Endothelial cell of umbilical vein (primary cell): ENCODE measurements around the gene MAP10. TPM values are rescaled to one million over a fixed set of nuclear protein-coding genes. Genes with fewer than 3 reads are reported as not detected.

Source experiments
- BruUV-seq: library from RNA; stranded (reverse); fragments of 400-500 nt; replicated peaks from 2 replicates; lab custom pipeline; 2021; lab: Mats Ljungman, UMichigan
- CTCF ChIA-PET: fragments of 300-600, 350-600 bp; sonication (Branson Sonifier 250); formaldehyde crosslinking; loops from one replicate; lab custom pipeline; 2021; ENCODE audit warnings: antibody characterized with exemption, inconsistent platforms; lab: Charles Lee
- POLR2A ChIA-PET: fragments of 300-600, 350-600 bp; sonication (Branson Sonifier 250); formaldehyde crosslinking; loops from one replicate; lab custom pipeline; 2021; ENCODE audit warnings: antibody characterized with exemption, inconsistent platforms; lab: Charles Lee
- DNase-seq: peaks from one replicate; pipeline ENCODE4 v3.0.0-alpha.2; 2011; ENCODE audit warnings: low read depth, low spot score
- FAIRE-seq: peaks from 2 replicates; lab custom pipeline; 2011; peaks lifted over from hg19 to GRCh38; lab: Jason Lieb, UNC
- H2AFZ ChIP-seq: 2 replicates; pipeline ENCODE4 v1.6.0; 2012; ENCODE audit warnings: low read depth, low read length, control low read depth, inconsistent platforms
- H3K27ac ChIP-seq: 2 replicates; pipeline ENCODE4 v1.5.1; 2011; ENCODE audit warnings: low read depth, mild to moderate bottlenecking, control low read depth, low read length, moderate library complexity; ENCODE audit not compliant: insufficient read depth
- H3K27me3 ChIP-seq, 2 experiments: 2 replicates each; pipeline versions ENCODE4 v1.6.0 to v1.6.1; 2011; ENCODE audit warnings: low read length in 2 of 2, mixed read lengths in 1 of 2; ENCODE audit not compliant: control insufficient read depth in 2 of 2, insufficient read depth in 2 of 2
- H3K36me3 ChIP-seq, 2 experiments: 2 replicates in 1 of 2; 3 replicates in 1 of 2; pipeline ENCODE4 v1.5.1; 2011; ENCODE audit warnings: low read length in 2 of 2, mild to moderate bottlenecking in 1 of 2, moderate library complexity in 1 of 2; ENCODE audit not compliant: control insufficient read depth in 2 of 2, insufficient read depth in 2 of 2; ENCODE audit errors: extremely low read depth in 1 of 2
- H3K4me1 ChIP-seq: 3 replicates; pipeline ENCODE4 v1.5.1; 2011; ENCODE audit warnings: mild to moderate bottlenecking, low read length; ENCODE audit not compliant: control insufficient read depth, insufficient read depth; ENCODE audit errors: extremely low read depth
- H3K4me2 ChIP-seq: 2 replicates; pipeline ENCODE4 v1.6.1; 2011; ENCODE audit warnings: low read length, control low read depth, mixed read lengths; ENCODE audit not compliant: insufficient read depth
- H3K4me3 ChIP-seq, 3 experiments: fragments of 200-600 bp in 1 of 3; sonication (generic), shearing (Covaris generic) in 1 of 3; replicated peaks in 1 of 3; 2 replicates each; pipeline ENCODE4 v1.5.1; 2011 to 2016; ENCODE audit warnings: control low read depth in 3 of 3, low read length in 3 of 3, mild to moderate bottlenecking in 2 of 3, inconsistent platforms in 1 of 3, low read depth in 1 of 3, moderate library complexity in 1 of 3; ENCODE audit not compliant: insufficient read depth in 1 of 3
- H3K79me2 ChIP-seq: 2 replicates; pipeline ENCODE4 v1.6.0; 2012; ENCODE audit warnings: low read length, inconsistent platforms; ENCODE audit not compliant: control insufficient read depth, insufficient read depth
- H3K9ac ChIP-seq: replicated peaks from 2 replicates; pipeline ENCODE3; 2011; ENCODE audit warnings: low read length, control low read depth; ENCODE audit not compliant: insufficient read depth; ENCODE audit errors: extremely low read depth
- H3K9me1 ChIP-seq: replicated peaks from 3 replicates; pipeline ENCODE4 v1.6.0; 2011; ENCODE audit warnings: mild to moderate bottlenecking, low read length; ENCODE audit not compliant: control insufficient read depth, insufficient read depth; ENCODE audit errors: extremely low read depth
- H3K9me3 ChIP-seq: replicated peaks from 2 replicates; pipeline ENCODE4 v1.5.1; 2012; ENCODE audit warnings: low read length, inconsistent platforms; ENCODE audit not compliant: control insufficient read depth, insufficient read depth
- H4K20me1 ChIP-seq: replicated peaks from 2 replicates; pipeline ENCODE3; 2011; ENCODE audit warnings: mild to moderate bottlenecking, low read length; ENCODE audit not compliant: control insufficient read depth, insufficient read depth; ENCODE audit errors: extremely low read depth
- CTCF ChIP-seq, 2 donors: IDR thresholded peaks; 1 replicate in 1 of 2; 2 replicates in 1 of 2; pipeline ENCODE4 v1.5.1; 2011; ENCODE audit warnings: low read length in 2 of 2, mild to moderate bottlenecking in 2 of 2, moderate library complexity in 2 of 2, control low read depth in 1 of 2, inconsistent platforms in 1 of 2, low read depth in 1 of 2; ENCODE audit not compliant: insufficient read depth in 1 of 2; ENCODE audit errors: extremely low read depth in 1 of 2
- EZH2 ChIP-seq: IDR thresholded peaks from 2 replicates; pipeline ENCODE4 v1.6.1; 2012; ENCODE audit warnings: borderline replicate concordance, low read depth, mild to moderate bottlenecking, moderate library complexity, low read length, inconsistent platforms; ENCODE audit not compliant: severe bottlenecking
- FOS ChIP-seq: IDR thresholded peaks from 2 replicates; pipeline ENCODE4 v1.6.1; 2011; ENCODE audit warnings: mild to moderate bottlenecking, low read length, moderate library complexity, borderline replicate concordance; ENCODE audit not compliant: insufficient read depth
- GATA2 ChIP-seq: IDR thresholded peaks from 2 replicates; pipeline ENCODE4 v1.7.0; 2011; ENCODE audit warnings: low read depth, mild to moderate bottlenecking, moderate library complexity, mixed read lengths, low read length; ENCODE audit not compliant: insufficient read length, insufficient read depth
- JUN ChIP-seq: IDR thresholded peaks from 2 replicates; pipeline ENCODE4 v1.6.1; 2011; ENCODE audit warnings: borderline replicate concordance, low read depth; ENCODE audit not compliant: insufficient read length, insufficient read depth
- MAX ChIP-seq: IDR thresholded peaks from 2 replicates; pipeline ENCODE4 v1.6.1; 2011; ENCODE audit not compliant: insufficient read depth, insufficient read length
- MYC ChIP-seq: IDR thresholded peaks from one replicate; pipeline ENCODE4 v1.6.1; 2011; ENCODE audit warnings: mild to moderate bottlenecking, low read depth, low read length
- POLR2A ChIP-seq: IDR thresholded peaks from 2 replicates; pipeline ENCODE4 v1.6.1; 2012; ENCODE audit warnings: low read depth, mild to moderate bottlenecking, control low read depth, low read length
- POLR2AphosphoS5 ChIP-seq: IDR thresholded peaks from 2 replicates; pipeline ENCODE4 v1.6.1; 2012; ENCODE audit warnings: low read depth, mild to moderate bottlenecking, control low read depth, low read length, moderate library complexity; ENCODE audit not compliant: insufficient read depth
- dilution Hi-C: fragments of 300-500 bp; cut with MboI; formaldehyde crosslinking; loops from one replicate; pipeline ENCODE4 v1.15.0; 2019; ENCODE audit warnings: low sequenced_read_pairs; ENCODE audit not compliant: extremely low pct_ligation_motif_present
- intact Hi-C: fragments of 100-400 bp; cut with micrococcal nuclease; formaldehyde crosslinking; loops from one replicate; pipeline ENCODE4 v1.10.0; 2022
- polyA plus RNA-seq, 4 experiments: library from polyadenylated mRNA; depleted of rRNA in 3 of 4; stranded (reverse) in 3 of 4; unstranded in 1 of 4; fragments of >200 nt; gene quantifications; 2 replicates each; pipeline versions ENCODE4 v1.2.1 to v1.2.3, GENCODE V29; 2011 to 2012; ENCODE audit warnings: missing spikeins in 1 of 4
- total RNA-seq: library from RNA; stranded (reverse); gene quantifications from 2 replicates; pipeline ENCODE4 v1.2.3, GENCODE V29; 2021

The MAP10 gene
- total and polyA plus RNA-seq, 2 donors (not counting 3 experiments of a cell fraction or from before 2014, with no cell fraction given) = 0.88 to 2.0 TPM

GRCh38 chr1:232765542-232765941 is 39.7 kb upstream of the MAP10 start:
- Histone ChIP-seq H3K4me3 (no peak overlapping the region), H3K9me3 (no peaks in the 10 kb centered on the region), H3K9me1 (no peaks in the 10 kb centered on the region), H3K27me3 (no peaks in the 10 kb centered on the region), H3K36me3 (no peaks in the 10 kb centered on the region), H3K9ac (no peak overlapping the region), H4K20me1 (no peaks in the 10 kb centered on the region), H3K79me2 (no peaks in the 10 kb centered on the region), H3K27ac (no peak overlapping the region), H2AFZ (no peak overlapping the region), H3K4me1 (no peaks in the 10 kb centered on the region), H3K4me2 (no peak overlapping the region)
- dilution Hi-C loops = no loop called here
- no peak for DNase-seq
- ChIA-PET POLR2A (no interaction called here), CTCF (no interaction called here)
- FAIRE-seq = no peak
- no peak for TF ChIP-seq CTCF (IDR thresholded peaks at IDR 0.05; ENCODE audit: extremely low read depth in 1 of 2, insufficient read depth in 1 of 2, low read depth in 1 of 2, low read length in 2 of 2)
- TF ChIP-seq POLR2A = no peak
- TF ChIP-seq FOS = no peak
- TF ChIP-seq MYC = no peak
- TF ChIP-seq GATA2 = no peak
- no peak for TF ChIP-seq POLR2AphosphoS5
- no peak for TF ChIP-seq EZH2
- no peak for TF ChIP-seq JUN
- TF ChIP-seq MAX = no peak
- no TSS peak for BruUV-seq
- intact Hi-C loops = no loop called here
